Measurements from ENCODE around the gene KCNG1. TPM values are rescaled to one million over a fixed set of nuclear protein-coding genes. Genes with fewer than 3 reads are reported as not detected.

KCNG1 gene
- total and polyA plus RNA-seq, 2 of the 13 experiments (the other 11 are each of a cell fraction or from before 2014, with no cell fraction given): not detected

- TF ChIP-seq ZNF614 (CRISPR knock-in tag; IDR thresholded peaks at IDR 0.05; ENCODE audit: borderline replicate concordance): no peak; the same call in 1 of the 2 replicates
- 0 out of 2 replicates have a peak, but pooled peaks have one; percentile 19 for TF ChIP-seq PHF21A (CRISPR knock-in tag; IDR thresholded peaks at IDR 0.05)
- 0 out of 2 replicates have a peak, but pooled peaks have one; percentile 72 for TF ChIP-seq ZNF138 (CRISPR knock-in tag; IDR thresholded peaks at IDR 0.05; ENCODE audit: low read depth)
- TF ChIP-seq HMGXB3 (CRISPR knock-in tag; IDR thresholded peaks at IDR 0.05; ENCODE audit: borderline replicate concordance): no peak
- TF ChIP-seq KMT2B (CRISPR knock-in tag; IDR thresholded peaks at IDR 0.05): peak; percentile 90
- no peak; the same call in 1 of the 2 replicates for TF ChIP-seq GLI4 (CRISPR knock-in tag; IDR thresholded peaks at IDR 0.05; ENCODE audit: borderline replicate concordance)
- peak; percentile 94 for TF ChIP-seq DMAP1 (CRISPR knock-in tag; IDR thresholded peaks at IDR 0.05)
- peak; percentile 9; the same call in 1 of the 2 replicates for TF ChIP-seq MYNN (CRISPR knock-in tag; IDR thresholded peaks at IDR 0.05; ENCODE audit: low read depth)
- no peak; the same call in 1 of the 2 replicates for TF ChIP-seq PBX3 (CRISPR knock-in tag; IDR thresholded peaks at IDR 0.05; ENCODE audit: borderline replicate concordance)
- no peak for TF ChIP-seq ZNF550 (CRISPR knock-in tag; IDR thresholded peaks at IDR 0.05; ENCODE audit: borderline replicate concordance)
- TF ChIP-seq ZNF746 (CRISPR knock-in tag; IDR thresholded peaks at IDR 0.05): 0 out of 2 replicates have a peak, but pooled peaks have one; percentile 14
- TF ChIP-seq CTCF (CRISPR knock-in tag; IDR thresholded peaks at IDR 0.05): peak; percentile 14; the same call in 1 of the 2 replicates
- TF ChIP-seq SUZ12 (IDR thresholded peaks at IDR 0.05; ENCODE audit: low read depth, low read length): no peak
- TF ChIP-seq TEF (CRISPR knock-in tag; IDR thresholded peaks at IDR 0.05): 0 out of 2 replicates have a peak, but pooled peaks have one; percentile 63
- peak; percentile 27; the same call in 1 of the 2 replicates for TF ChIP-seq CEBPG (CRISPR knock-in tag; IDR thresholded peaks at IDR 0.05)
- no peak for TF ChIP-seq ATF6 (CRISPR knock-in tag; conservative IDR thresholded peaks at IDR 0.05)
Observed at GRCh38 chr20:50958615-50959542, 64.0 kb downstream of the KCNG1 start, which contains the start of gene MOCS3 (continued).
